ENCODE results near the gene EFNA5.

The EFNA5 gene

DNA sequence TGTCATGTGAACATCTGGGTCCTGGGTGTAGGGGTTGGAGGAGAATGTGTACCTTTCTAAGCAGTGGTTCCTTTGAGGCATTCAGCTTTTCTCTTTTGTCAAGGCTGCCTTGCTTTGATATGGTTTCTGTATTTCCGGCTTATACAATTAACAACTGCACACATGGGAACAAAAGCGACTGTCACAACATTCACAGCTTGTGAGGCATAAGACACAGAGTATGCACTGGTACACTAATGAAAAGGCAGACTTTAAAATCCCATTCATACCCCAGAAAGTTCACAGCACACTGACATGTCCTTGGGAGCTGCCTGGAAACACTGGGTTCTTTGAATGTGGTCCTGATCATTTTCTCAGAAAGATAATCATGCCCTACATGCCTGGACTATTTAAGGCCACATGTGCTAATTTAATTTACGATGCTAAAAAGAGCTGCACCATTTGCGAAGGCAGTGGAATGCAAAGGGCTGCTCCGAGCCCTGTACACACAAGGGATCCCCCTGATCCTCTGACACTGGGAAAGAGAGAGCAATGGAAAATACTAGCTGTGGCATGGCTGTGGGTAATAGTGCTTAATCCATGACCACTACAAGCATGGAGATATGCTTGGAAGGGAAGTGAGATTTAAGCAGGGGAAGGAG is 131.8 kb downstream of the EFNA5 start:
- TF ChIP-seq, protein P1, sequence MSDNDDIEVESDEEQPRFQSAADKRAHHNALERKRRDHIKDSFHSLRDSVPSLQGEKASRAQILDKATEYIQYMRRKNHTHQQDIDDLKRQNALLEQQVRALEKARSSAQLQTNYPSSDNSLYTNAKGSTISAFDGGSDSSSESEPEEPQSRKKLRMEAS (IDR thresholded peaks at IDR 0.05; ENCODE audit: low read depth, low read length), result no peak
- TF ChIP-seq, protein P2, sequence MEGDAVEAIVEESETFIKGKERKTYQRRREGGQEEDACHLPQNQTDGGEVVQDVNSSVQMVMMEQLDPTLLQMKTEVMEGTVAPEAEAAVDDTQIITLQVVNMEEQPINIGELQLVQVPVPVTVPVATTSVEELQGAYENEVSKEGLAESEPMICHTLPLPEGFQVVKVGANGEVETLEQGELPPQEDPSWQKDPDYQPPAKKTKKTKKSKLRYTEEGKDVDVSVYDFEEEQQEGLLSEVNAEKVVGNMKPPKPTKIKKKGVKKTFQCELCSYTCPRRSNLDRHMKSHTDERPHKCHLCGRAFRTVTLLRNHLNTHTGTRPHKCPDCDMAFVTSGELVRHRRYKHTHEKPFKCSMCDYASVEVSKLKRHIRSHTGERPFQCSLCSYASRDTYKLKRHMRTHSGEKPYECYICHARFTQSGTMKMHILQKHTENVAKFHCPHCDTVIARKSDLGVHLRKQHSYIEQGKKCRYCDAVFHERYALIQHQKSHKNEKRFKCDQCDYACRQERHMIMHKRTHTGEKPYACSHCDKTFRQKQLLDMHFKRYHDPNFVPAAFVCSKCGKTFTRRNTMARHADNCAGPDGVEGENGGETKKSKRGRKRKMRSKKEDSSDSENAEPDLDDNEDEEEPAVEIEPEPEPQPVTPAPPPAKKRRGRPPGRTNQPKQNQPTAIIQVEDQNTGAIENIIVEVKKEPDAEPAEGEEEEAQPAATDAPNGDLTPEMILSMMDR (IDR thresholded peaks at IDR 0.05; ENCODE audit: low read depth, low read length), result no peak
- TF ChIP-seq MYC (IDR thresholded peaks at IDR 0.05; ENCODE audit: low read depth, low read length), result no peak
- no peak for TF ChIP-seq POLR2A (IDR thresholded peaks at IDR 0.05; ENCODE audit: extremely low read depth, insufficient read length)
- no peak overlapping the region for H3K4me3 ChIP-seq (ENCODE audit: low read depth, low read length)
- DNase-seq (ENCODE audit: low read depth), result no peak

DNA sequence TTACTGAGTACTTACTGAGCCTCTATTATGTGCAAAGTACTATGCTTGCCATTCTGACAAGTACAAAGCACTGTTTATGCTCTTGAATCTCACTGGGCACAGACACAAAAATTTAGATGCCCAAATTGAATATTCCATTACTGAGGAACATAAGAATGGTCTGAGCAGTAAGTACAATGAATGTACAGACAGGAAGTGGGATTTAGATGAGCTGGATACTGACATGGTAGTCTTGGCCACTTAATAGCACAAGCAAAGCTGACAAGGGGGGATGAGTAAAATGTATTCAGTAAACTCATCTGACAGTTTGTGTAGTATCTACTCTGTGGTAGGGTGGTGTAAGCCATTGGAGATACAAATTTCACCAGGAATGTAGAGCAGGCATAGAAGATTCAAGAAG is 132.4 kb downstream of the EFNA5 start:
- DNase-seq (ENCODE audit: low read depth), result no peak
- TF ChIP-seq, protein P2 (IDR thresholded peaks at IDR 0.05; ENCODE audit: low read depth, low read length), result no peak
- TF ChIP-seq, protein P1 (IDR thresholded peaks at IDR 0.05; ENCODE audit: low read depth, low read length), result no peak

DNA sequence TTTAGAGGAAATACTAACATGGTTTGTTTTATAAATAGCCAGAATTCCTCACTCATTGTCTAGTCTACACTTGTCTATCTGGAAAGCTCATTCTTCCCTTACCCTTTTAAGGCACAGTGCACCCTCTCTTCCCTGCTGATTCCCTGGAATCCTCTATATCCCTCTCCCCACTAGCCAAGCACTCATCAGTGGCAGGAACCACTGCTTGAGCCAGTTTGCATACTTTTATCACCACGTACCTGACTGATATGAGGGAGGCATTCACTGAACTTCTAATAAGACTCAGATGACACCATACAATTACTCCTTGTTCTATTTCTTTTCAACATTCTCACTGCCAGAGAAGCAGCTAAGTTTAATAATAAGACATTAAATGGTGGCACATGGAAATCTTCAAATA is 134.9 kb downstream of the EFNA5 start:
- no peak overlapping the region for H3K4me3 ChIP-seq (ENCODE audit: low read depth, low read length)
- no peak for DNase-seq (ENCODE audit: low read depth)
- TF ChIP-seq, protein P2 (IDR thresholded peaks at IDR 0.05; ENCODE audit: low read depth, low read length), result no peak
- TF ChIP-seq POLR2A (IDR thresholded peaks at IDR 0.05; ENCODE audit: extremely low read depth, insufficient read length) (no peak), MYC (IDR thresholded peaks at IDR 0.05; ENCODE audit: low read depth, low read length) (no peak)
- TF ChIP-seq, protein P1 (IDR thresholded peaks at IDR 0.05; ENCODE audit: low read depth, low read length), result no peak

More for the DNA sequence above, 132.4 kb downstream of the EFNA5 start:
- H3K4me3 ChIP-seq (ENCODE audit: low read depth, low read length), result no peak overlapping the region

DNA sequence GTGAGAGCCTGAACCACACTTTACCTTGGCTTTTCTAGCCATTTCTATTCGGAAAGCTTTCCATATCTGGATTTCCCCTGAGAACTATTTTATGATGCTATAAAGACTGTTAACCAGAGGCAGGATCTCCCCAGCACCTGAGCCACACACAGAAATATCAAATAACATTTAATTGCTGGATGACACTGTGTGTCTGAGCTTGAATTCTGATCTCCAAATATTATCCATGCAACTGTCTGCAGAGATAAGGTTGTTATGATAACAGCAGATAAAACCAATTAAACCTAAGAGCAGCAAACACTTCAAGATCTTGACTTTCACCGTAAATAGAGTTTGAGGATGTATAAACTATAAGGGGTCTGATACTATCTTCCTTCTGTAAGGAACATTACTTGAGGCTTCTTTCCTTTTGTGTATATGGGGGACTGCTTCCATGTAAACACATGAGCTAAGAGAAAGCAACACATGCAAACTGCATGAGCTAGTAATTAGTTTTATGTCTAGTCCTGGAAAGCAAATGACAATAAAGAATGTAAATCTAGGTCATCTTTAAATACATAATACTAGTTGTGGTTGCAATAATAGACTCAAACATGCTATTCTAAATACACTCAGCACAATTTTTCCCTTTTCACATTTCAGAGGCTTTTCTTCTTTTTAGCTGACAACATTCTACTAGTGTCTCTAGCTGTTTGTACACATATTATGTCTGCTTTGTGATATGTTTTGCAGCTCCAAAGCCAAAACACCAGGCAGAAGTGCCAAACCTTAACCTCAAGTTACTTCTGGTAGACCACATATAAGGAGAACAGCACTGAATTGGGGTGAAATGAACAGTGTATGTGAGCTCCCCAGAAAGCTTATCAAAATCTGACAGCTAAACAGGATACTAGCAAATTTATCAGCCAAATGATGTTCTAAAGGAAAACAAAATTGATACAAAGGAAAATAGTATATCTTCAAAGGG is 136.5 kb downstream of the EFNA5 start:
- H3K4me3 ChIP-seq (ENCODE audit: low read depth, low read length), result no peak overlapping the region
- TF ChIP-seq POLR2A (IDR thresholded peaks at IDR 0.05; ENCODE audit: extremely low read depth, insufficient read length) (no peak), MYC (IDR thresholded peaks at IDR 0.05; ENCODE audit: low read depth, low read length) (no peak)
- TF ChIP-seq, protein P2 (IDR thresholded peaks at IDR 0.05; ENCODE audit: low read depth, low read length), result no peak
- TF ChIP-seq, protein P1 (IDR thresholded peaks at IDR 0.05; ENCODE audit: low read depth, low read length), result no peak
- DNase-seq (ENCODE audit: low read depth), result no peak

DNA sequence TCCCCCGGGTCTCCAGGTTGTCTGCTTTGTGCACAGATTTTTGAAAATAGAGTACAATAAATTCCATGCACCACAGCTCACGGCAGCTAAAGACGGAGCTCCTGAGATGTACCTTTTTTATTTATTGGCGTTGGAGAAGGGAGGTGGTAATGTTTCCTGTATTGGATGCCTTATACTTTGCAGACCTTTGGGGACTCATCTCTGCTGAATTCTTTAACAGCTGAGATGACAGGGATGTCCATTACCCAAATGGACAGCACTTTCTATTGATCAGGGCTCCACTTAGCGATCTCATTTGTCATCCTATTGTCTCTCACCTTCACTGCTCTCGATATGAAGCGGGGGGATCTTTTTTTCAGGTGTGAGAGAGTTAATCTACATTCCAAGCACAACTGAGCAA is 137.8 kb downstream of the EFNA5 start:
- H3K4me3 ChIP-seq (ENCODE audit: low read depth, low read length), result no peak overlapping the region
- TF ChIP-seq, protein P1 (IDR thresholded peaks at IDR 0.05; ENCODE audit: low read depth, low read length), result no peak
- no peak for TF ChIP-seq POLR2A (IDR thresholded peaks at IDR 0.05; ENCODE audit: extremely low read depth, insufficient read length)
- no peak for TF ChIP-seq MYC (IDR thresholded peaks at IDR 0.05; ENCODE audit: low read depth, low read length)
- TF ChIP-seq, protein P2 (IDR thresholded peaks at IDR 0.05; ENCODE audit: low read depth, low read length), result no peak
- no peak for DNase-seq (ENCODE audit: low read depth)

All from NB4 (cell line).